GM18858 (cell line): Measurements from ENCODE around the gene SNAI1.
"Not testable (repeated sequence)": the region's sequence is repeated elsewhere in the genome, so short reads cannot be mapped to it uniquely, and the experiment has no call there.

Experiments used
- ATAC-seq: cut with Tn5 transposase; IDR thresholded peaks from one replicate; pipeline ENCODE4 v1.9.1; 2021; ENCODE audit not compliant: unreplicated experiment

SNAI1 gene

GRCh38 chr20:49985617-49986016 is 2.8 kb downstream of the SNAI1 start:
- no peak for ATAC-seq

GRCh38 chr20:49986049-49986448 is 3.3 kb downstream of the SNAI1 start:
- no peak for ATAC-seq

- ATAC-seq: no peak
These were observed 4.5 kb downstream of the SNAI1 start for GRCh38 chr20:49987015-49987867.

- ATAC-seq: no peak
These were observed 5.3 kb downstream of the SNAI1 start for GRCh38 chr20:49987868-49988690.

- no peak for ATAC-seq
These were observed 6.7 kb downstream of the SNAI1 start for GRCh38 chr20:49989234-49990065.

- no peak for ATAC-seq
These were observed 7.5 kb downstream of the SNAI1 start for GRCh38 chr20:49990271-49990720.

- ATAC-seq: no peak
These were observed 10.5 kb downstream of the SNAI1 start for GRCh38 chr20:49993301-49993751.

GRCh38 chr20:49995586-49995985 is 12.8 kb downstream of the SNAI1 start:
- no peak for ATAC-seq

- ATAC-seq: not testable (repeated sequence)
These were observed 15.9 kb downstream of the SNAI1 start for GRCh38 chr20:49998478-49999188.

- peak; percentile 47 for ATAC-seq
These were observed 16.5 kb downstream of the SNAI1 start for GRCh38 chr20:49999329-49999728.

GRCh38 chr20:50000548-50001222 is 17.9 kb downstream of the SNAI1 start:
- ATAC-seq: not testable (repeated sequence)

- ATAC-seq: no peak
These were observed 19.1 kb downstream of the SNAI1 start for GRCh38 chr20:50001784-50002311.

- no peak for ATAC-seq
These were observed 20.5 kb downstream of the SNAI1 start for GRCh38 chr20:50003253-50003656.

- ATAC-seq: no peak
These were observed 21.4 kb downstream of the SNAI1 start for GRCh38 chr20:50004229-50004628.

- no peak for ATAC-seq
These were observed 22.7 kb downstream of the SNAI1 start for GRCh38 chr20:50005471-50005981.

- no peak for ATAC-seq
These were observed 24.6 kb downstream of the SNAI1 start for GRCh38 chr20:50007369-50007768.

GRCh38 chr20:50008007-50008406 is 25.2 kb downstream of the SNAI1 start:
- ATAC-seq: no peak

- no peak for ATAC-seq
These were observed 27.0 kb downstream of the SNAI1 start for GRCh38 chr20:50009521-50010454.
